Neuronal stem cell (in vitro differentiated cells): ENCODE measurements around the gene RANBP17.
A peak's percentile ranks its signal among the peaks of the same experiment; 100 is the strongest.
"Not testable (repeated sequence)": the region's sequence is repeated elsewhere in the genome, so short reads cannot be mapped to it uniquely, and the experiment has no call there.

Experiments used
- DNase-seq: peaks from one replicate; pipeline ENCODE4 v3.0.0-alpha.2; 2013; ENCODE audit warnings: low spot score
- H2AFZ ChIP-seq: one replicate; pipeline ENCODE4 v1.6.1; 2013; ENCODE audit warnings: mild to moderate bottlenecking, low read length, inconsistent platforms
- H2AK5ac ChIP-seq: 2 replicates; pipeline ENCODE4 v1.6.1; 2013; ENCODE audit warnings: low read depth, mild to moderate bottlenecking, inconsistent platforms, low read length, moderate library complexity, mixed read lengths
- H2BK120ac ChIP-seq: 2 replicates; pipeline ENCODE4 v1.6.1; 2013; ENCODE audit warnings: low read depth, mild to moderate bottlenecking, inconsistent platforms, low read length, moderate library complexity, mixed read lengths
- H2BK12ac ChIP-seq: one replicate; pipeline ENCODE4 v1.6.1; 2013; ENCODE audit warnings: low read length, inconsistent platforms
- H2BK15ac ChIP-seq: 2 replicates; pipeline ENCODE4 v1.6.1; 2013; ENCODE audit warnings: mild to moderate bottlenecking, low read length, inconsistent platforms, mixed read lengths
- H2BK5ac ChIP-seq: one replicate; pipeline ENCODE4 v1.6.1; 2013; ENCODE audit warnings: inconsistent platforms, mild to moderate bottlenecking, low read length, moderate library complexity
- H3K14ac ChIP-seq: one replicate; pipeline ENCODE4 v1.6.1; 2013; ENCODE audit warnings: low read length, inconsistent platforms
- H3K18ac ChIP-seq: 2 replicates; pipeline ENCODE4 v1.6.1; 2013; ENCODE audit warnings: low read length, inconsistent platforms
- H3K23ac ChIP-seq: 2 replicates; pipeline ENCODE4 v1.6.1; 2013; ENCODE audit warnings: low read depth, mild to moderate bottlenecking, mixed read lengths, low read length, inconsistent platforms; ENCODE audit not compliant: poor library complexity
- H3K27ac ChIP-seq: replicated peaks from 3 replicates; pipeline ENCODE4 v1.5.1; 2013; ENCODE audit warnings: low read length, inconsistent platforms
- H3K27me3 ChIP-seq, 3 experiments: 2 replicates each; pipeline ENCODE4 v1.6.1; 2013; ENCODE audit warnings: low read length in 3 of 3, mild to moderate bottlenecking in 2 of 3, inconsistent platforms in 1 of 3, low read depth in 1 of 3, mixed read lengths in 1 of 3, moderate library complexity in 1 of 3; ENCODE audit not compliant: control insufficient read depth in 3 of 3, insufficient read depth in 3 of 3
- H3K36me3 ChIP-seq, 2 donors: replicated peaks in 1 of 2; 2 replicates each; pipeline ENCODE4 v1.6.1; 2013; ENCODE audit warnings: low read length in 2 of 2; ENCODE audit not compliant: control insufficient read depth in 2 of 2, insufficient read depth in 2 of 2
- H3K4ac ChIP-seq: 2 replicates; pipeline ENCODE4 v1.6.1; 2013; ENCODE audit warnings: inconsistent platforms, mild to moderate bottlenecking, low read length, moderate library complexity
- H3K4me1 ChIP-seq, 2 donors: 1 replicate in 1 of 2; 2 replicates in 1 of 2; pipeline ENCODE4 v1.6.1; 2013; ENCODE audit warnings: low read length in 2 of 2, low read depth in 1 of 2; ENCODE audit not compliant: control insufficient read depth in 2 of 2, insufficient read depth in 1 of 2
- H3K4me2 ChIP-seq: one replicate; pipeline ENCODE4 v1.6.1; 2013; ENCODE audit warnings: mild to moderate bottlenecking, low read length, inconsistent platforms; ENCODE audit not compliant: insufficient read depth, poor library complexity, severe bottlenecking
- H3K4me3 ChIP-seq, 2 donors: 2 replicates each; pipeline ENCODE4 v1.5.1; 2013; ENCODE audit warnings: low read length in 2 of 2, mild to moderate bottlenecking in 2 of 2, inconsistent platforms in 1 of 2, moderate library complexity in 1 of 2
- H3K79me1 ChIP-seq: one replicate; pipeline ENCODE4 v1.6.1; 2013; ENCODE audit warnings: low read depth, mild to moderate bottlenecking, inconsistent platforms, low read length, moderate library complexity
- H3K9ac ChIP-seq: one replicate; pipeline ENCODE4 v1.6.1; 2013; ENCODE audit warnings: mild to moderate bottlenecking, low read depth, low read length, inconsistent platforms; ENCODE audit not compliant: poor library complexity
- H3K9me3 ChIP-seq, 2 donors: replicated peaks in 1 of 2; 2 replicates each; pipeline versions ENCODE3 to v1.6.1; 2013; ENCODE audit warnings: low read length in 2 of 2, mild to moderate bottlenecking in 2 of 2, inconsistent platforms in 1 of 2, low read depth in 1 of 2, mixed read lengths in 1 of 2, moderate library complexity in 1 of 2; ENCODE audit not compliant: control insufficient read depth in 2 of 2, insufficient read depth in 1 of 2
- H4K8ac ChIP-seq: one replicate; pipeline ENCODE4 v1.6.1; 2013; ENCODE audit warnings: low read depth, mild to moderate bottlenecking, inconsistent platforms, low read length, moderate library complexity
- H4K91ac ChIP-seq: one replicate; pipeline ENCODE4 v1.6.1; 2013; ENCODE audit warnings: low read length, low read depth, mild to moderate bottlenecking, inconsistent platforms; ENCODE audit not compliant: poor library complexity
- WGBS, 2 donors: extraction: QIAGEN DNeasy Blood & Tissue Kit; methylation state at CpG; one replicate each; pipeline ENCODE4 v1.1.7; 2013; ENCODE audit warnings: missing lambda C conversion rate in 2 of 2, mixed read lengths in 1 of 2; ENCODE audit not compliant: insufficient read length in 2 of 2, insufficient replicate concordance in 1 of 2; ENCODE audit errors: extremely low coverage in 2 of 2; 5-methylcytosine and 5-hydroxymethylcytosine counted together

RANBP17 gene

GRCh38 chr5:170960567-170960966 lies 98.7 kb downstream of the RANBP17 start:
- no peak overlapping the region for H2BK12ac ChIP-seq
- peaks cover 0 to 12% of the 10 kb centered on the region in 2 donors for H3K36me3 ChIP-seq
- H3K27me3 ChIP-seq, result no peaks in the 10 kb centered on the region
- no peak overlapping the region for H3K9ac ChIP-seq
- no CpG with 5 or more reads among the region's 3 CpGs for WGBS, 2 donors
- no peak overlapping the region for H2BK15ac ChIP-seq
- no peak overlapping the region for H2AK5ac ChIP-seq
- no peak overlapping the region for H3K18ac ChIP-seq
- no peaks in the 10 kb centered on the region for H3K4me1 ChIP-seq
- no peak overlapping the region for H4K91ac ChIP-seq
- no peak overlapping the region for H2BK5ac ChIP-seq
- peaks cover 0 to 7% of the 10 kb centered on the region in 2 donors for H3K9me3 ChIP-seq
- no peak overlapping the region for H3K27ac ChIP-seq
- no peak overlapping the region for H2BK120ac ChIP-seq
- H2AFZ ChIP-seq, result no peak overlapping the region
- H3K4me3 ChIP-seq, result no peak overlapping the region
- no peak overlapping the region for H4K8ac ChIP-seq
- DNase-seq, result no peak
- H3K79me1 ChIP-seq, result no peaks in the 10 kb centered on the region
- no peak overlapping the region for H3K4ac ChIP-seq
- H3K14ac ChIP-seq, result no peak overlapping the region
- H3K23ac ChIP-seq, result no peak overlapping the region
- H3K4me2 ChIP-seq, result no peak overlapping the region

- H3K4me3 ChIP-seq, result peak overlapping the region in 1 of 2 donors; percentile 46
- DNase-seq, result no peak
- no CpG with 5 or more reads among the region's 5 CpGs for WGBS, 2 donors
Measured at GRCh38 chr5:170963521-170963920, 101.7 kb downstream of the RANBP17 start.

GRCh38 chr5:170974461-170974860 lies 112.6 kb downstream of the RANBP17 start:
- H2AK5ac ChIP-seq, result no peak overlapping the region
- H3K4me2 ChIP-seq, result no peak overlapping the region

More at GRCh38 chr5:170963521-170963920, 101.7 kb downstream of the RANBP17 start:
- Histone ChIP-seq H3K14ac (no peak overlapping the region), H2BK5ac (no peak overlapping the region), H2AFZ (no peak overlapping the region), H3K23ac (no peak overlapping the region), H3K36me3 (peaks cover 0 to 6% of the 10 kb centered on the region in 2 donors), H3K9ac (no peak overlapping the region), H3K4ac (no peak overlapping the region), H2BK12ac (no peak overlapping the region), H2BK15ac (no peak overlapping the region), H3K18ac (no peak overlapping the region), H2AK5ac (no peak overlapping the region), H3K79me1 (no peaks in the 10 kb centered on the region), H3K4me1 (no peaks in the 10 kb centered on the region), H3K4me2 (no peak overlapping the region), H3K9me3 (peaks cover 0 to 7% of the 10 kb centered on the region in 2 donors), H3K27ac (no peak overlapping the region), H3K27me3 (no peaks in the 10 kb centered on the region), H4K91ac (no peak overlapping the region), H4K8ac (no peak overlapping the region), H2BK120ac (no peak overlapping the region)

GRCh38 chr5:170980261-170980660 lies 118.4 kb downstream of the RANBP17 start:
- H3K18ac ChIP-seq, H4K91ac ChIP-seq, H3K4me3 ChIP-seq, H3K27ac ChIP-seq, H2BK5ac ChIP-seq, H3K14ac ChIP-seq, H2AK5ac ChIP-seq, H3K79me1 ChIP-seq, H2AFZ ChIP-seq, H2BK15ac ChIP-seq, H3K4me1 ChIP-seq, H3K4ac ChIP-seq, DNase-seq, H2BK12ac ChIP-seq, H3K4me2 ChIP-seq, H3K27me3 ChIP-seq, H2BK120ac ChIP-seq, H3K23ac ChIP-seq, H4K8ac ChIP-seq, H3K9ac ChIP-seq, H3K36me3 ChIP-seq: not testable (repeated sequence)
- no CpG with 5 or more reads among the region's 2 CpGs for WGBS, 2 donors
- peaks cover 4 to 34% of the 10 kb centered on the region in 2 donors for H3K9me3 ChIP-seq

More at GRCh38 chr5:170974461-170974860, 112.6 kb downstream of the RANBP17 start:
- H3K4me1 ChIP-seq, result no peaks in the 10 kb centered on the region
- peaks cover 2 to 9% of the 10 kb centered on the region in 2 donors for H3K9me3 ChIP-seq
- no peak overlapping the region for H3K14ac ChIP-seq
- no peak overlapping the region for H2BK5ac ChIP-seq
- no peak overlapping the region for H2BK12ac ChIP-seq
- H3K4ac ChIP-seq, result no peak overlapping the region
- peaks cover 0 to 9% of the 10 kb centered on the region in 2 donors for H3K36me3 ChIP-seq
- H2BK120ac ChIP-seq, result no peak overlapping the region
- H3K79me1 ChIP-seq, result no peaks in the 10 kb centered on the region
- peak overlapping the region; percentile 63 for H3K9ac ChIP-seq
- no peak for DNase-seq
- no peaks in the 10 kb centered on the region for H3K27me3 ChIP-seq
- H3K18ac ChIP-seq, result no peak overlapping the region
- no peak overlapping the region for H4K91ac ChIP-seq
- no peak overlapping the region for H2AFZ ChIP-seq
- H3K4me3 ChIP-seq, result no peak overlapping the region
- H3K27ac ChIP-seq, result no peak overlapping the region
- no peak overlapping the region for H2BK15ac ChIP-seq
- H4K8ac ChIP-seq, result no peak overlapping the region
- no peak overlapping the region for H3K23ac ChIP-seq
